ENCODE measurements around the gene UNC13A.

DNA sequence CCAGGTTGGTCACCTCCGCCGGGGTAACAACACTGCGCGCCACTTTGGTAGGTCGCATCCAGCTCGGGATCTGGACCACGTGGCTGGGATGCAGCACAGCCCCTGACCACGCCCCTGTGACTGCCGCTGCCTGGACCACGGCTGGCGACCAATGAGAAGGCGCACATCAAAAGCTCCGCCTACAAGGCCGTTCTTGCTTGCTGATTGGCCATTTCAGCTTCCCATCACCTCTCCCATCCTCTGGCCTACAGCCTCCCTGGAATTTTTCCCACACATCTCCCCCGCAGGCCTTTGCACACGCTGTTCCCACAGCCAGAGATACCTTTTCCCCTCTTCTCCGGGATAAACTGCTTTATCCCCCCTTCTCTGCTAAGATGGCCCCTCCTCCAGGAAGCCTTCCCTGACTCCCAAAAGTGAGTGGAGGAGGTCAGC is 18.6 kb upstream of the UNC13A start:
- TF ChIP-seq, protein P1, sequence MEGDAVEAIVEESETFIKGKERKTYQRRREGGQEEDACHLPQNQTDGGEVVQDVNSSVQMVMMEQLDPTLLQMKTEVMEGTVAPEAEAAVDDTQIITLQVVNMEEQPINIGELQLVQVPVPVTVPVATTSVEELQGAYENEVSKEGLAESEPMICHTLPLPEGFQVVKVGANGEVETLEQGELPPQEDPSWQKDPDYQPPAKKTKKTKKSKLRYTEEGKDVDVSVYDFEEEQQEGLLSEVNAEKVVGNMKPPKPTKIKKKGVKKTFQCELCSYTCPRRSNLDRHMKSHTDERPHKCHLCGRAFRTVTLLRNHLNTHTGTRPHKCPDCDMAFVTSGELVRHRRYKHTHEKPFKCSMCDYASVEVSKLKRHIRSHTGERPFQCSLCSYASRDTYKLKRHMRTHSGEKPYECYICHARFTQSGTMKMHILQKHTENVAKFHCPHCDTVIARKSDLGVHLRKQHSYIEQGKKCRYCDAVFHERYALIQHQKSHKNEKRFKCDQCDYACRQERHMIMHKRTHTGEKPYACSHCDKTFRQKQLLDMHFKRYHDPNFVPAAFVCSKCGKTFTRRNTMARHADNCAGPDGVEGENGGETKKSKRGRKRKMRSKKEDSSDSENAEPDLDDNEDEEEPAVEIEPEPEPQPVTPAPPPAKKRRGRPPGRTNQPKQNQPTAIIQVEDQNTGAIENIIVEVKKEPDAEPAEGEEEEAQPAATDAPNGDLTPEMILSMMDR (IDR thresholded peaks at IDR 0.05): no peak
- no peak for TF ChIP-seq EP300 (IDR thresholded peaks at IDR 0.05)
- TF ChIP-seq POLR2AphosphoS5 (IDR thresholded peaks at IDR 0.05): no peak

All from suprapubic skin (tissue), 4 donors.